Rectal smooth muscle tissue (tissue), 1 donor: ENCODE results near the gene DOCK10.

ENCODE experiments used
- H3K27ac ChIP-seq: one replicate; pipeline ENCODE4 v1.7.0; 2013; ENCODE audit warnings: low read depth, low read length, inconsistent platforms
- H3K27me3 ChIP-seq: one replicate; pipeline ENCODE4 v1.7.0; 2013; ENCODE audit warnings: low read length; ENCODE audit not compliant: control insufficient read depth, insufficient read depth
- H3K36me3 ChIP-seq: one replicate; pipeline ENCODE4 v1.7.0; 2013; ENCODE audit warnings: low read length; ENCODE audit not compliant: control insufficient read depth, insufficient read depth
- H3K4me1 ChIP-seq: one replicate; pipeline ENCODE4 v1.7.0; 2013; ENCODE audit warnings: low read length; ENCODE audit not compliant: control insufficient read depth, insufficient read depth
- H3K4me3 ChIP-seq: one replicate; pipeline ENCODE4 v1.7.0; 2013; ENCODE audit warnings: low read length
- H3K9ac ChIP-seq: one replicate; pipeline ENCODE4 v1.7.0; 2013; ENCODE audit warnings: low read length

Gene DOCK10

DNA sequence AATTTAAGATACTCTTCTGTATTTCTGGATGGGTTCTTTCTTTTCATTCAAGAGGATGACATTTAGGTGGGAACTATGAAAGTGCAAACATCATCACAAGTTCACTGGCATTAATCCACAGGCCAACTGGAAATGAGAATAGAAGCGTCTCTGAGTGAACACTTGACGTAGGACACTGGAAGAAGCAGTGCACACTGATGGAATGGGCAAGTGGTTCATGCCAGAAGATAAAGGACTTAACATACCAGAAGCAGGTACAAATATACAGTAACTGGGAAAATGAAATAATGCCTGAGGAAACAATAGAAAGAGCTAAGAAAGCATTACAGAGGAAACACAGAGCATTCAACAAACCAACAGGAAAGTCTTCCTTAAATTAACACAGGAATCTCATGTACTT is 205.2 kb downstream of the DOCK10 start:
- Histone ChIP-seq H3K27ac (no peak overlapping the region), H3K4me1 (no peaks in the 10 kb centered on the region), H3K4me3 (no peak overlapping the region), H3K27me3 (no peaks in the 10 kb centered on the region), H3K36me3 (no peaks in the 10 kb centered on the region), H3K9ac (no peak overlapping the region)

DNA sequence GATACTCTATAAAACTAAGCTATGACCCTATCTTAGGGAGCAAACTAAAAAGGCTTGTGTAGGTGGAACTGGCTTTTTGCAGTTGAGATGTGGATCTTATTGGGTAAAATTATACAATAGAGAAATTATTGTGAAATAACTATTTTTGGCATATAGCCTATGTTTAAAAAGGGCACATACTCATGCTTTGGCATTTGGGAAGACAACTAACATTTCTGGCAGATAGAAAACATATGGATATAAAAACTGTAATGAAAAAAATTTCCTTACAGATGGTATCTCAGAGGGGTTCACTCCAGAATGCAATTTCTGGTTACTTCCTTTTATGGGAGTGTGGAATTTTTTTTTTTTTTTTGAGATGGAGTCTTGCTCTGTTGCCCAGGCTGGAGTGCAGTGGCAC is 206.0 kb downstream of the DOCK10 start:
- H3K36me3 ChIP-seq, result no peaks in the 10 kb centered on the region

GRCh38 chr2:224835405-224835804 is 206.9 kb downstream of the DOCK10 start:
- no peaks in the 10 kb centered on the region for H3K4me1 ChIP-seq
- no peaks in the 10 kb centered on the region for H3K36me3 ChIP-seq
- H3K27me3 ChIP-seq, result no peaks in the 10 kb centered on the region
- H3K9ac ChIP-seq, result no peak overlapping the region
- no peak overlapping the region for H3K4me3 ChIP-seq
- H3K27ac ChIP-seq, result no peak overlapping the region

More for the DNA sequence above, 206.0 kb downstream of the DOCK10 start:
- H3K9ac ChIP-seq, result no peak overlapping the region
- no peaks in the 10 kb centered on the region for H3K4me1 ChIP-seq
- no peak overlapping the region for H3K4me3 ChIP-seq
- H3K27ac ChIP-seq, result no peak overlapping the region
- no peaks in the 10 kb centered on the region for H3K27me3 ChIP-seq

DNA sequence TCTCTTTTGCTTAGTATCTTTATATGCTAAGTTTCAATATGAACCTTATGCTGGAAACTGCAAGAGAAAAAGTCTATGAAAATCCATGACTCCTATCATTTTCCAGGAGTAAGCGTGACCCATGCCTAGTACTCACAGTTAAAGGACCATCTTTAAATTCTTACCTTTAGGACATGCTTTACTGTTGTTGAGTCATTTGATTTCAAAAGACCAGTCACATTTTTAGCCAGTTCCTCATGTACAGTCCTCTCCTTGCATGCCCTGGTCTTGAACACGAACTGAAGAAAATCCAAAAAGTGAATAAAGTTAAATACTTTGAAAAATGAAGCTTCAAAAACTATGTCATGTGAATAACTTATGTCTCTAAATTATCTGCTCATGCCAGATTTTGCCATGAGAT is 208.3 kb downstream of the DOCK10 start:
- Histone ChIP-seq H3K4me3 (no peak overlapping the region), H3K4me1 (no peaks in the 10 kb centered on the region), H3K9ac (no peak overlapping the region), H3K27me3 (no peaks in the 10 kb centered on the region), H3K27ac (no peak overlapping the region), H3K36me3 (no peaks in the 10 kb centered on the region)

DNA sequence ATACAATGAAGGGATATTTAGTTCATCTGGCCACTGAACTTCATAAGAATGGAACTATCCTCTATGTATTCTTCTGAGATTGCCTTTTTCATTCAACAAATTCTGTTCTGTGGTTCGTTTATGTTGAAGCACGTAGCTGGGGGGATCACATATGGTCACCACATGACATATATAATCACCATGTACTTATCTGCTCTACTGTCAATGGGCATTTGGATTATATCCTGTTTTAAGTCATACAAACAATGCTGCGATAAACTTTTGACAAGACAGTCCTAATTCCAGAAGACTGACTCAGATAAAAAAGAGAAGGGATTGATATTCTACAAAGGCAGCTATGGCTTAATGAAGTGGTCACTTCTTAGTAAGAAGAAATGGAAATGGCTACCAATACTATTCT is 210.1 kb downstream of the DOCK10 start:
- Histone ChIP-seq H3K27ac (no peak overlapping the region), H3K36me3 (peaks cover 4% of the 10 kb centered on the region)

GRCh38 chr2:224831530-224831929 is 210.7 kb downstream of the DOCK10 start:
- H3K4me1 ChIP-seq, result no peaks in the 10 kb centered on the region
- H3K36me3 ChIP-seq, result peaks cover 4% of the 10 kb centered on the region
- H3K4me3 ChIP-seq, result no peak overlapping the region
- H3K27me3 ChIP-seq, result no peaks in the 10 kb centered on the region
- no peak overlapping the region for H3K9ac ChIP-seq
- no peak overlapping the region for H3K27ac ChIP-seq

More for the DNA sequence above, 210.1 kb downstream of the DOCK10 start:
- Histone ChIP-seq H3K9ac (no peak overlapping the region), H3K4me1 (no peaks in the 10 kb centered on the region), H3K27me3 (no peaks in the 10 kb centered on the region), H3K4me3 (no peak overlapping the region)

DNA sequence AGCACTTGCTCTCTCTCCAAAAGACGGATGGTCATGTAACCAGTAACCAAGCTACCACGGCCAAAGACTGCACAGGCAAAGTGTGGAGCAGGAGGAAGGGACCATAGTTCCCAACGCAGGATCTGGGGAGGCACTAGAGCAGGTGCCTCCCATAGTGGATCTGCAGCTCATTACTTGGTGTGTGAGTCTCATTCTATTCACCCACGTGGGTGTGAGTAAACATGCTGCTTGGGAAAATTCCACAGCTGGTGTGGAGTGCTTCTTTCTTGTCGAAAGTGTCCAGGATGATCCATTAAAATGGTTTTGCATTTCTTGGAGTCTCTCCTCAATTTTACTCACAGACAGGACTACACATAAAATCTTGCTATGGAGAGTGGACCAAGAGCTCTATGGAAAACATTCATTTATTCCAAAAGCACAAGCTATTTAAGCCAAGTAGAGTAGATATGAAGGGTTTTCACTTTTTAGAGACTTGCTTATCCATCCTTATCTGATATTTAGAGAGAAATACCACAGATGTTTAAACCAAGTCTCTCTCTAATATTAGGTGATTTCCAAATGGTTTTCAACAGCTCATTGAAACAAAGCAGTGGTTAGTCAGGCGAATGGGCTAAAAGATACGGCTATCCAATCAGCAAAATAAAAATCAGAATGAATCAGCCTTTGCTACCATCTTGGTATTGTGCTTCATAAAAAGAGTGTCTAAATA is 221.8 kb downstream of the DOCK10 start:
- no peaks in the 10 kb centered on the region for H3K36me3 ChIP-seq
- no peak overlapping the region for H3K4me3 ChIP-seq
- no peak overlapping the region for H3K27ac ChIP-seq
- no peak overlapping the region for H3K9ac ChIP-seq
- no peaks in the 10 kb centered on the region for H3K27me3 ChIP-seq
- no peaks in the 10 kb centered on the region for H3K4me1 ChIP-seq

DNA sequence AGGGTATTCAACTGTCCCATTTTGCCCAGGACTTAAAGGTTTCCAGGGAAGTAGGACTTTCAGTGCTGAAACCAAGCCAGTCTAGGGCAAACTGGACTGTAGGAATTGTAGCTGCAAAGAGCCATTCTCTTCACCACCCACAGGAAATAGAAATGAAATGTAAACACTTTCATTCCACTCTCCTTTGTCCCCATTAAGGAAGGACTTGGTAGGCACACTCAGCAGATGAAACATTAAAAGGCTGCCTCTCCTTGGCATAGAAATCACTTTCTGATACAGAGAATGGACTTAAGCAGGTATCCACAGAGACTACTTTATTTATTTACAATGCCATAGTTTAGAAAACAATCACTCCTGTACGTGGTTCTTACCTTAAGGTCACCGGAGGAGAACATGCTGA is 223.2 kb downstream of the DOCK10 start:
- Histone ChIP-seq H3K27ac (no peak overlapping the region), H3K9ac (no peak overlapping the region), H3K4me3 (no peak overlapping the region), H3K4me1 (no peaks in the 10 kb centered on the region), H3K36me3 (no peaks in the 10 kb centered on the region), H3K27me3 (no peaks in the 10 kb centered on the region)

- no peaks in the 10 kb centered on the region for H3K36me3 ChIP-seq
- no peak overlapping the region for H3K4me3 ChIP-seq
- no peaks in the 10 kb centered on the region for H3K27me3 ChIP-seq
- H3K4me1 ChIP-seq, result no peaks in the 10 kb centered on the region
- H3K9ac ChIP-seq, result no peak overlapping the region
- no peak overlapping the region for H3K27ac ChIP-seq
Observed at GRCh38 chr2:224817676-224818075, 224.6 kb downstream of the DOCK10 start.

- Histone ChIP-seq H3K27me3 (no peaks in the 10 kb centered on the region), H3K36me3 (no peaks in the 10 kb centered on the region), H3K27ac (no peak overlapping the region), H3K4me3 (no peak overlapping the region), H3K4me1 (no peaks in the 10 kb centered on the region), H3K9ac (no peak overlapping the region)
Observed at GRCh38 chr2:224816816-224817215, 225.5 kb downstream of the DOCK10 start.

GRCh38 chr2:224813578-224813977 is 228.7 kb downstream of the DOCK10 start:
- Histone ChIP-seq H3K27me3 (no peaks in the 10 kb centered on the region), H3K4me3 (no peak overlapping the region), H3K4me1 (no peaks in the 10 kb centered on the region), H3K9ac (no peak overlapping the region), H3K27ac (no peak overlapping the region), H3K36me3 (no peaks in the 10 kb centered on the region)

DNA sequence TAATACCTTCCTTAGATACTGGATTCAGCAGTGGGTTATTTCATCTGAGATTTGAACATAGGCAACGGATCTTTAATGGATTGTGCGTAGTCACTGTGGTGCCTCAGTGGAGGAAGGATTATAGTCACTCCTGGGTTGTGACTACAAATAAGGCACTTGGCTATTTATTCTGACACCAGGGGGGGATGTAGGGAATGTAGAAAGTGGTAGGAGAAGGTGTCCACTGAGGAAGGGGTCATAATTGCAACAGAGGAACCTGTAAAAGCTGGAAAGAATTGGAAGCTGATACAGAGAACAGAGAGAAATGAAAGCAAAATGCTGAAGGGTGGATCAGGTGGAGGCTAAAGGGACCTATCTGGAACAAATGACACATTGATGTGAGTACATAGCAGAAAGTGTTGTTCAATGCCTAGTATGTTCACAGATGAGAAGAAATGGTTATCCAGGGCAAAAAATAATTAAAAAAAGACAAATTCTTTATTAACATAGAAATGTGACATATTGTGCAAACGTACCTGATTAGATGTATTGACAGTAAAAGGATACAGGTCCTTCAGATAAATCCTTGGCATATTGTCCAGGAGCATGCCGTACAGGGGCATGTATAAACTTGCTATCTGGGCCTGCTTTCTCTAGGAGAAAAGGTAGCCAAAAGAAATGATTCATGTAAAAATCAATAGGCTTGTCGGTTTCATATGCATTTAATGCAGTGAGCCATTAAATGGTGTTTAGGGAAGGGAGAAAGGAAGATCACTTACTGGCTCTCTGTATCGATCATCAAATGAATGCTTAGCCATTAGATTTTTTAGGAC is 234.9 kb downstream of the DOCK10 start:
- H3K4me3 ChIP-seq, result no peak overlapping the region
- no peak overlapping the region for H3K27ac ChIP-seq
- no peaks in the 10 kb centered on the region for H3K27me3 ChIP-seq
- H3K4me1 ChIP-seq, result no peaks in the 10 kb centered on the region
- H3K36me3 ChIP-seq, result peaks cover 5% of the 10 kb centered on the region
- H3K9ac ChIP-seq, result no peak overlapping the region

DNA sequence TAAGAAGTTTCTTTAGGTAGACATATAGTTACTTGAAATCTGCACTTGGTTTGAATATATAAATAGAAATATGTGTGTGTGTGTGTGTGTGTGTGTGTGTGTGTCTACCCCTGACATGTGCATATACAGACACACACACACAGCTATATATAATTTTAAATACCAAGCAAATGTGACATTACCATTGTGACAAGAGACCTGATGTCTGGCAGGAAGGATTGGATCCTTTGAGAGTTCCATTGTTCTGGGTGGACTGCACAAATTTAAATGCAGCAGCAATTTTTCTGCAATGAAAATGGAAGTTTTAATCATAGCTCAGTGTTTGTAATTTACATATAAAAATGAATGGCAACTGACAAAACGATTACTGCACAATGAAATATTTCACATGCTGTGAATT is 238.3 kb downstream of the DOCK10 start:
- Histone ChIP-seq H3K9ac (no peak overlapping the region), H3K36me3 (peaks cover 5% of the 10 kb centered on the region), H3K27ac (no peak overlapping the region), H3K27me3 (no peaks in the 10 kb centered on the region), H3K4me3 (no peak overlapping the region), H3K4me1 (no peaks in the 10 kb centered on the region)
